Colonic mucosa (tissue), 4 donors: Measurements from ENCODE around the gene VENTX. TPM values are rescaled to one million over a fixed set of nuclear protein-coding genes. Genes with fewer than 3 reads are reported as not detected.
"Not testable (repeated sequence)": the region's sequence is repeated elsewhere in the genome, so short reads cannot be mapped to it uniquely, and the experiment has no call there.

Source experiments
- DNase-seq: peaks from one replicate; pipeline ENCODE4 v3.0.0-alpha.2; 2020
- H3K27ac ChIP-seq: fragments of 200-600 bp; one replicate; pipeline ENCODE4 v1.8.0; 2021
- H3K27me3 ChIP-seq: fragments of 200-600 bp; one replicate; pipeline ENCODE4 v1.8.0; 2021
- H3K36me3 ChIP-seq: fragments of 200-600 bp; one replicate; pipeline ENCODE4 v1.8.0; 2021
- H3K4me1 ChIP-seq: fragments of 200-600 bp; one replicate; pipeline ENCODE4 v1.8.0; 2021; ENCODE audit warnings: mild to moderate bottlenecking
- H3K4me3 ChIP-seq: fragments of 200-600 bp; one replicate; pipeline ENCODE4 v1.8.0; 2021
- H3K9ac ChIP-seq, 2 donors: one replicate each; pipeline ENCODE4 v1.7.0; 2013; ENCODE audit warnings: control low read depth in 2 of 2, low read depth in 2 of 2, low read length in 2 of 2
- H3K9me3 ChIP-seq: fragments of 200-600 bp; one replicate; pipeline ENCODE4 v1.8.0; 2021
- intact Hi-C: fragments of 100-400 bp; cut with DNase I; formaldehyde crosslinking; loops from one replicate; pipeline ENCODE4 v1.14.1; 2022
- total RNA-seq, 2 donors: library from RNA; stranded (reverse); fragmentation: NEBNext Ultra II Directional in 1 of 2; extraction: Animal tissue kit (Norgen Biotek cat#: 25700) in 1 of 2; gene quantifications; one replicate each; pipeline ENCODE4 v1.2.1, GENCODE V29; 2021
- TF ChIP-seq, protein P1 (sequence below): fragments of 200-600 bp; IDR thresholded peaks from one replicate; pipeline ENCODE4 v1.8.0; 2022; ENCODE audit warnings: antibody characterized with exemption, mild to moderate bottlenecking
- donor health status: healthy.
- donor health status: DM: no; HTN: no; CAD: no.
- donor health status: DM: no; HTN: no; CAD: no.

VENTX gene
- total RNA-seq, 2 donors from 2014 or later: 0.15 to 0.24 TPM

DNA sequence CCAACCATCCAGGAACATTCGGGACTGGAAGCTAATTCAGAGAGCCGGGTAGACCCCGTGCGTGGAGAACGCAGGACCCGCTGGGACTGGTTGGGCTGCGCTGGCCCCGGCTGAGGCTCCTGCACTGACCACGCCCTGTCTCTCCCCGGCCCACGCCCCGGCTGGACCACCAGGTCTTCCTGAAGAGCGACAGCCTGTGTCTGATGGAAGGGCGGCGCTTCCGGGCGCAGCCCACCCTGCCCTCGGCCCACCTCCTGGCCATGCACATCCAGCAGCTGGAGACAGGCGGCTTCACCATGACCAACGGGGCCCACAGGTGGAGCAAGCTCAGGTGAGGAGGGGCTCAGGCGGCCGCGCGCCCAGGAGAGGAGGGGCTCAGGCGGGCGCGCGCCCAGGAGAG, 17.9 kb upstream of the VENTX start:
- Histone ChIP-seq H3K4me1 (no peaks in the 10 kb centered on the region), H3K27ac (no peak overlapping the region), H3K27me3 (no peaks in the 10 kb centered on the region), H3K36me3 (no peaks in the 10 kb centered on the region), H3K4me3 (no peak overlapping the region), H3K9me3 (no peaks in the 10 kb centered on the region), H3K9ac (no peak overlapping the region)
- DNase-seq: no peak
- intact Hi-C loops: no loop called here
- TF ChIP-seq, protein P1, sequence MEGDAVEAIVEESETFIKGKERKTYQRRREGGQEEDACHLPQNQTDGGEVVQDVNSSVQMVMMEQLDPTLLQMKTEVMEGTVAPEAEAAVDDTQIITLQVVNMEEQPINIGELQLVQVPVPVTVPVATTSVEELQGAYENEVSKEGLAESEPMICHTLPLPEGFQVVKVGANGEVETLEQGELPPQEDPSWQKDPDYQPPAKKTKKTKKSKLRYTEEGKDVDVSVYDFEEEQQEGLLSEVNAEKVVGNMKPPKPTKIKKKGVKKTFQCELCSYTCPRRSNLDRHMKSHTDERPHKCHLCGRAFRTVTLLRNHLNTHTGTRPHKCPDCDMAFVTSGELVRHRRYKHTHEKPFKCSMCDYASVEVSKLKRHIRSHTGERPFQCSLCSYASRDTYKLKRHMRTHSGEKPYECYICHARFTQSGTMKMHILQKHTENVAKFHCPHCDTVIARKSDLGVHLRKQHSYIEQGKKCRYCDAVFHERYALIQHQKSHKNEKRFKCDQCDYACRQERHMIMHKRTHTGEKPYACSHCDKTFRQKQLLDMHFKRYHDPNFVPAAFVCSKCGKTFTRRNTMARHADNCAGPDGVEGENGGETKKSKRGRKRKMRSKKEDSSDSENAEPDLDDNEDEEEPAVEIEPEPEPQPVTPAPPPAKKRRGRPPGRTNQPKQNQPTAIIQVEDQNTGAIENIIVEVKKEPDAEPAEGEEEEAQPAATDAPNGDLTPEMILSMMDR: no peak

DNA sequence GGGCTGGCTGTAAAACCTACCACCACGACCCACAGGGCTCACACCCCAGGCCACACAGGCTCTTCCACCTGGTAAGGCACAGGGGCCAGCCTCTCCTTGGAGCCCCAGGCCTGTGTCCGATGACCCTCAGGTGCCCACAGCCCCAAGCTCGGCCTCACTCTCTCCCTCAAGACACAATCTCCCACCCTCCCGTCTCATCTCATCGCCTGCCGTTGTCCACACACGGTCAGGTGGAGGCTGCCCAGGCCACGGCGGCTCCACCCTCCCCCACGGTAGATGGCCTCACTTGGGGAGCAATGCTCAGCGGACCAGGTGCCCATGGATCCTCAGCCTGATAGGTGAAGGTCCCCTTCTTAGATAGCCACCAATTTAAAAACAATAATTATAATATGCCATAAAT, 16.3 kb upstream of the VENTX start:
- H3K27me3 ChIP-seq: no peaks in the 10 kb centered on the region
- DNase-seq: no peak
- intact Hi-C loops: no loop called here

DNA sequence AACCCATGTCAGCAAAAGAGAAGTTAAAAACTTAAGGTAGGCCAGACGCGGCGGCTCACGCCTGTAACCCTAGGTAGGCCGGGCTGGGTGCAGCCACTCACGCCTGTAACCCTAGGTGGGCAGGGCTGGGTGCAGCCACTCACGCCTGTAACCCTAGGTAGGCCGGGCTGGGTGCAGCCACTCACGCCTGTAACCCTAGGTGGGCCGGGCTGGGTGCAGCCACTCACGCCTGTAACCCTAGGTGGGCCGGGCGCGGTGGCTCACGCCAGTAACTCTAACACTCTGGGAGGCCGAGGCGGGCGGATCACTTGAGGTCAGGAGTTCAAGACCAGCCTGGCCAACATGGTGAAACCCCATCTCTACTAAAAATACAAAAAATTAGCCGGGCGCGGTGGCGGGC, 15.9 kb upstream of the VENTX start:
- H3K4me1 ChIP-seq, H3K27ac ChIP-seq, H3K4me3 ChIP-seq, intact Hi-C loops, DNase-seq, H3K27me3 ChIP-seq, H3K9ac ChIP-seq, H3K36me3 ChIP-seq, H3K9me3 ChIP-seq: not testable (repeated sequence)

More for the DNA sequence above, 16.3 kb upstream of the VENTX start:
- TF ChIP-seq, protein P1: no peak
- no peaks in the 10 kb centered on the region for H3K36me3 ChIP-seq
- no peaks in the 10 kb centered on the region for H3K4me1 ChIP-seq
- no peak overlapping the region for H3K4me3 ChIP-seq
- H3K27ac ChIP-seq: no peak overlapping the region
- H3K9me3 ChIP-seq: no peaks in the 10 kb centered on the region
- H3K9ac ChIP-seq: no peak overlapping the region

DNA sequence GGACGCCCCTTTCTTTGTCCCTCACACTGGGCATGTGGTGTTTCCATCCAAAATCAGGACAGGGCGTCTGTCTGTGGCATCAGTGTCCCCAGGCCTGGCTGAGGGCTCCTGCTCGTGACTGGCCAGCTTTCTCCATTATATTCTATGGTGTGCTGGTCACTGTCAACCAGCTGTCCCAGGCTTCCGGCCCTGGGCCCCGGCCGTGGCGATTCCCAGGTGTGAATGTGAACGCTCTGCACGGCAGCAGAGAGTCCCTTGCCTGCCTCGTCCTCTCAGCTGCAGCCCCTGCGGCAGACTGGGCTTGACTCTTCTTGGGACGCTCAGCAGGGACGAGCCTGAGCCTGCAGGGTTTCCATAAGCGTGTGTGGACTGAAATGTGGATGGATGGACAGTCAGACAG, 13.6 kb upstream of the VENTX start:
- H3K4me1 ChIP-seq: no peaks in the 10 kb centered on the region
- H3K9ac ChIP-seq: no peak overlapping the region
- no peaks in the 10 kb centered on the region for H3K9me3 ChIP-seq
- peaks cover 15% of the 10 kb centered on the region for H3K27me3 ChIP-seq
- H3K4me3 ChIP-seq: no peak overlapping the region
- intact Hi-C loops: no loop called here
- TF ChIP-seq, protein P1: no peak
- H3K27ac ChIP-seq: no peak overlapping the region
- H3K36me3 ChIP-seq: no peaks in the 10 kb centered on the region
- no peak for DNase-seq

DNA sequence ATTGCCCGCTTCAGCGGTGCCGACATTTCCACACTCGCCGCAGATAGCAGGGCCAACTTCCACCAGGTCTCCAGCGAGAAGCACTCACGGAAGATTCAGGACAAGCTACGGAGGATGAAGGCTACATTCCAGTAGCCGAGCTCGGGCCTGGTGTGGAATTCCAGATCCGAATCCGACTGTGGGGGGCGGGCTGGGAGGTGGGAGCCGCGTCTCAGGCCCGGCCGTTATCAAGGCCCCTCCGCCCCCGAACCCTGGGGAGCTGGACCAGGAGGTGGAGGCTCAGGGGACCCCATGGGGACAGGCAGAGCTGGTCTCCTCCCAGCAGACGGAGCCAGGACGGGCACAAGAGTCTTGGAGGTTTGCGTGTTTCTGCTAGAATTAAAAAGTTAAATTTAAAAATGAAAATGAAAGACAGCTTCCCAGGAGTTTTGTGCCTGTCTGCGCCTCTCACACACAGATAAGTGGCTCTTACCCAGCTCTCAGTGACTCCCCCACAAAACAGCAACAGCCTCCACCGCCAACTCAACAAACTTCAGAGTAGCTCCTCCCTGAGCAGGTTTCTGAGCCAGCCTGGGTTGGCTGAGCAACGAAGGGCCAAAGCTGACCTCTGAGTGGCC, 12.8 kb upstream of the VENTX start:
- intact Hi-C loops: no loop called here
- Histone ChIP-seq H3K27ac (no peak overlapping the region), H3K4me1 (no peaks in the 10 kb centered on the region), H3K4me3 (no peak overlapping the region), H3K9me3 (no peaks in the 10 kb centered on the region), H3K27me3 (peaks cover 23% of the 10 kb centered on the region), H3K36me3 (no peaks in the 10 kb centered on the region), H3K9ac (no peak overlapping the region)
- DNase-seq: no peak
- TF ChIP-seq, protein P1: no peak

DNA sequence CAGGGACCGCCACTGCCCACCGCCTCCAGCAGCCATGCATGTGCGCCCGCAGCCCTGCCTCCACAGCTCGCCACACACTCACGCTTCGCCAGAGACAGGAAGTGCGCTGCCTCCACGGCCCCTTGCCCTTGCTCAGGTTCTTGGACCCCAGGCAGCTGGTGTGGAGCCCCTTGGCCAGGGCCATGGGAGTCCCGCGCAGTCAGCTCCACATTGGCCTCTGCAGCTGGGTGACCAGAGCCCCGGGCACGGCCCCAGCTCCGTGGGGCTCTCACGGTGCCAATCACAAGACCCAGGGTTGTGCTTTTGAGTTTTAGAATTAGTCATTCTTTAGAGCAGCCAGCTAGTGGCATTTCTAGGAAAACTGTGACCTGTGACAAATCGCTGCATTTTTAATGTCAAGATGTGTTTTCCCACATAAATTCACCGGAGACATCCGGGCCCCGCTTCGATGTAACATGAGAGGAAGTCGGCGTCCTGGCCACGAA, 11.9 kb upstream of the VENTX start:
- Histone ChIP-seq H3K27ac (no peak overlapping the region), H3K36me3 (no peaks in the 10 kb centered on the region), H3K9me3 (no peaks in the 10 kb centered on the region), H3K4me1 (no peaks in the 10 kb centered on the region), H3K4me3 (no peak overlapping the region), H3K9ac (no peak overlapping the region), H3K27me3 (peaks cover 30% of the 10 kb centered on the region)
- intact Hi-C loops: no loop called here
- DNase-seq: no peak
- TF ChIP-seq, protein P1: no peak
